Ovary (tissue), 9 donors: ENCODE results near the gene PRKCE. TPM values are rescaled to one million over a fixed set of nuclear protein-coding genes. Genes with fewer than 3 reads are reported as not detected.

Experiments
- DNase-seq, 5 donors: peaks; one replicate each; pipeline ENCODE4 v3.0.0-alpha.2; 2019 to 2020
- H3K27ac ChIP-seq, 2 donors: fragments of 200-600 bp; one replicate each; pipeline versions ENCODE4 v1.5.1 to v1.8.0; 2019 to 2022
- H3K27me3 ChIP-seq: fragments of 200-600 bp; one replicate; pipeline ENCODE4 v1.8.0; 2022
- H3K36me3 ChIP-seq: fragments of 200-600 bp; sonication (generic); one replicate; pipeline ENCODE4 v1.5.1; 2019
- H3K4me1 ChIP-seq: one replicate; pipeline ENCODE4 v1.8.1; 2013; ENCODE audit warnings: mild to moderate bottlenecking, moderate library complexity; ENCODE audit not compliant: insufficient read depth
- H3K4me3 ChIP-seq: fragments of 200-600 bp; sonication (generic); one replicate; pipeline ENCODE4 v1.5.1; 2017
- H3K9me3 ChIP-seq, 2 donors: fragments of 200-600 bp in 1 of 2; sonication (generic) in 1 of 2; one replicate each; pipeline versions ENCODE4 v1.5.1 to v1.8.1; 2013 to 2019; ENCODE audit warnings: mild to moderate bottlenecking in 1 of 2, moderate library complexity in 1 of 2
- CTCF ChIP-seq, 3 donors: fragments of 450-650 bp in 2 of 3; fragments of 200-600 bp in 1 of 3; IDR thresholded peaks; one replicate each; pipeline versions ENCODE4 v1.5.1 to v1.8.0; 2016 to 2022; ENCODE audit warnings: antibody characterized with exemption in 3 of 3, mild to moderate bottlenecking in 1 of 3
- EP300 ChIP-seq: sonication (generic); formaldehyde crosslinking; IDR thresholded peaks from one replicate; pipeline ENCODE4 v1.6.1; 2017; ENCODE audit warnings: antibody characterized with exemption
- POLR2A ChIP-seq: fragments of 450-650 bp; IDR thresholded peaks from one replicate; pipeline ENCODE4 v1.6.1; 2017; ENCODE audit warnings: antibody characterized with exemption, mild to moderate bottlenecking, moderate library complexity
- WGBS, 3 donors: extraction: QIAGEN DNeasy Blood & Tissue Kit in 1 of 3; methylation state at CpG; one replicate each; pipeline versions ENCODE4 v1.1.5 to v1.1.7; 2013 to 2017; 5-methylcytosine and 5-hydroxymethylcytosine counted together
- intact Hi-C, 4 donors: fragments of 100-400 bp; cut with DNase I; formaldehyde crosslinking; loops; one replicate each; pipeline versions ENCODE4 v1.11.0 to v1.15.1; 2022 to 2023
- polyA plus RNA-seq, 2 donors: library from polyadenylated mRNA; stranded (reverse); fragments of 200-250 nt in 1 of 2; fragments of 350-450 nt in 1 of 2; fragmentation: Illumina TruSeq in 1 of 2; extraction: RNeasy Lipid Tissue Mini Kit (QIAGEN cat#74804) in 1 of 2; gene quantifications; one replicate each; pipeline ENCODE4 v1.2.3, GENCODE V29; 2013 to 2014
- total RNA-seq, 7 donors: library from RNA; depleted of rRNA in 2 of 7; stranded (reverse); fragments of >200 nt in 2 of 7; fragmentation: NEBNext Ultra II Directional in 3 of 7; extraction: Animal tissue kit (Norgen Biotek cat#: 25700) in 3 of 7; gene quantifications; one replicate each; pipeline versions ENCODE4 v1.1.0 to v1.2.4, GENCODE V29; 2016 to 2023
- donor health status: DM: no; HTN: no; CAD: no; lungs with moderate emphysema.
- donor health status: DM: no; HTN: no; CAD: no.
- donor health status: Bipolar disorder and iron deficiency.
- donor health status: DM: yes; HTN: yes; CAD: no.
- donor health status: DM: no; HTN: no; CAD: no.
- donor health status: DM: yes; HTN: yes; CAD: no.

PRKCE gene
- total and polyA plus RNA-seq, 9 donors = 3.1 to 22.8 (median 12.8) TPM

GRCh38 chr2:45732436-45732835 lies 81.0 kb downstream of the PRKCE start:
- Histone ChIP-seq H3K36me3 (no peaks in the 10 kb centered on the region), H3K4me3 (no peak overlapping the region), H3K27me3 (no peaks in the 10 kb centered on the region), H3K9me3 (no peaks in the 10 kb centered on the region), H3K4me1 (peaks cover under 1% of the 10 kb centered on the region), H3K27ac (no peak overlapping the region)
- WGBS, 3 donors = 66 to 85% (median 67%) methylated on average over 2 of the region's 2 CpGs
- no peak for DNase-seq
- intact Hi-C loops = no loop called here
- no peak for TF ChIP-seq CTCF (IDR thresholded peaks at IDR 0.05)
- no peak for TF ChIP-seq EP300
- no peak for TF ChIP-seq POLR2A

- intact Hi-C loops = no loop called here
- Histone ChIP-seq H3K4me1 (peaks cover 2% of the 10 kb centered on the region), H3K9me3 (no peaks in the 10 kb centered on the region), H3K4me3 (no peak overlapping the region), H3K36me3 (no peaks in the 10 kb centered on the region), H3K27me3 (no peaks in the 10 kb centered on the region), H3K27ac (no peak overlapping the region)
- 88 to 96% (median 95%) methylated on average over 3 of the region's 3 CpGs for WGBS, 3 donors
- TF ChIP-seq CTCF (IDR thresholded peaks at IDR 0.05) = no peak
- TF ChIP-seq EP300 = no peak
- no peak for TF ChIP-seq POLR2A
- no peak for DNase-seq
Measured at GRCh38 chr2:45732946-45733345, 81.5 kb downstream of the PRKCE start.

- no peak for TF ChIP-seq POLR2A
- TF ChIP-seq EP300 = no peak
- no peak for TF ChIP-seq CTCF (IDR thresholded peaks at IDR 0.05)
- peaks cover 2% of the 10 kb centered on the region for H3K4me1 ChIP-seq
- no peaks in the 10 kb centered on the region for H3K9me3 ChIP-seq
- H3K27ac ChIP-seq = no peak overlapping the region
- intact Hi-C loops = no loop called here
- H3K36me3 ChIP-seq = no peaks in the 10 kb centered on the region
- H3K4me3 ChIP-seq = no peak overlapping the region
- DNase-seq = no peak
- no peaks in the 10 kb centered on the region for H3K27me3 ChIP-seq
- 90 to 99% (median 95%) methylated on average over 6 of the region's 6 CpGs for WGBS, 3 donors
Measured at GRCh38 chr2:45734336-45734735, 82.9 kb downstream of the PRKCE start.

- H3K27ac ChIP-seq = no peak overlapping the region
- intact Hi-C loops = no loop called here
- 95 to 97% (median 95%) methylated on average over 6 of the region's 6 CpGs for WGBS, 3 donors
Measured at GRCh38 chr2:45734952-45735351, 83.5 kb downstream of the PRKCE start.

More at GRCh38 chr2:45734952-45735351, 83.5 kb downstream of the PRKCE start:
- DNase-seq = no peak
- Histone ChIP-seq H3K27me3 (no peaks in the 10 kb centered on the region), H3K4me1 (peaks cover 2% of the 10 kb centered on the region), H3K36me3 (no peaks in the 10 kb centered on the region), H3K4me3 (no peak overlapping the region), H3K9me3 (no peaks in the 10 kb centered on the region)
- TF ChIP-seq POLR2A (no peak), EP300 (no peak), CTCF (IDR thresholded peaks at IDR 0.05) (no peak)
